NCI-H2196 (cell line): ENCODE results near the gene ECI2.
A peak's percentile ranks its signal among the peaks of the same experiment; 100 is the strongest.

Source experiments
- DNase-seq: peaks from one replicate; lab custom pipeline; 2025; ENCODE audit not compliant: unreplicated experiment; lab: John Stamatoyannopoulos, UW

ECI2 gene

GRCh38 chr6:4134841-4135664, at the start of gene ECI2:
Gene ECI2 (minus strand): TSS chr6:4135575. CDS start chr6:4135560, 15 bp downstream.
- DNase-seq: peak; percentile 56

GRCh38 chr6:4180652-4181255, 45.4 kb upstream of the ECI2 start:
- no peak for DNase-seq

DNA sequence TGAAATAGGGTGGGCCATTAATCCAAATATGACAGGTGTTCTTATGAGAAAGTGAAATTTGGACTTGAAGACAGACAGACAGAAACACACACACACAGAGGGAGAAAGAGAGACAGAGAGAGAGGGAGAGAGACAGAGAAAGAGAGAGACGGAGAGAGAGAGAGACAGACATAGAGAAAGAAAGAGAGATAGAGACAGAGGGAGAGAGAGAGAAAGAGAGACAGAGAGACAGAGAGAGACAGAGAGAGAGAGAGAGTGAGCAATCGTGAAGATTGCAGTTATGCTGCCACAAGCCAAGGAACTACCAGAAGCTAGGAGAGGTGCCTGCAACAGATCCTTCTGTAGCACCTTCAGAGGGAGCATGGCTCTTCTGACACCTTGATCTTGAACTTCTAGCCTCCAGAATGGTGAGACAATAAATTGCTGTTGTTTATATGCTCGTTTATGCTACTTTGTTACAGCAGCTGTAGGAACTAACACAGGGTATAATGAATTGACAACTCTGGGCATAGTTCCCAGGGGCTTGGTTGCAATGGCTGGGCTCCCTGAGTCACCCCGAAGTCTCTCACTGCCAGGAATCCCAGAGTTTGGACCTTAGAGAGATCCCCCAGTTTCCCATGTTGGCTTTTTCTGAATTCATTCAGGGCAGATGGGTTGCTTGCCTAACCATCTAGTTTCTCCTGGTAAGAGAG, 44.7 kb upstream of the ECI2 start:
- no peak for DNase-seq

DNA sequence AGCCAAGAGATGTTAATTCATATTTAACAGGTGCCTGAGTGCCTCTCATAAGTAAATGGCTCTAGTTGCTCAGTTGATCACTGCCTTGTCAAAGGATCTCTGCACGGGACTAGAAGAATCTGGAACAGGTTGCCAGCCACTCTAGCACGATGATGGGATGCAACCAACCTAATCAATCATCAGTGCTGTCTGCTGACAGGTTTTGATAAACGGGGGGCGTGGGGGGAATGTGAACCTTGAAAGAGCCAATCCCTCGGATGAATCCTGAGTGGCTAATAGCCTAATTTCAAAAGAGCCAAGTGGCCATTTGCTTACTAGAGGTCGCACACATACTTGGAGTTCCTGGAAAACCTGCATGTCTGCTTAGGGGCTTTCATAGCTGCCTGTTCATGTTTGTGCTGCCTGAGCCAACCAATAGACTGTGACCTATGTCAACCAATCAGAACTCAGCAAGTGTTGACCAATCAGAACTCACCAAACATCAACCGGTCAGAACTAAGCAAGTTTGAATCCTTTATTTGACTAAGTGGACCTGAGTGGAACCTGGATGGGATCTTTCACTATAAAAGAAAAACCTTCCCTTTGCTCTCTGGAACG, 43.5 kb upstream of the ECI2 start:
- no peak for DNase-seq

GRCh38 chr6:4176907-4177306, 41.5 kb upstream of the ECI2 start:
- DNase-seq: no peak

GRCh38 chr6:4174042-4174441, 38.7 kb upstream of the ECI2 start:
- DNase-seq: no peak

DNA sequence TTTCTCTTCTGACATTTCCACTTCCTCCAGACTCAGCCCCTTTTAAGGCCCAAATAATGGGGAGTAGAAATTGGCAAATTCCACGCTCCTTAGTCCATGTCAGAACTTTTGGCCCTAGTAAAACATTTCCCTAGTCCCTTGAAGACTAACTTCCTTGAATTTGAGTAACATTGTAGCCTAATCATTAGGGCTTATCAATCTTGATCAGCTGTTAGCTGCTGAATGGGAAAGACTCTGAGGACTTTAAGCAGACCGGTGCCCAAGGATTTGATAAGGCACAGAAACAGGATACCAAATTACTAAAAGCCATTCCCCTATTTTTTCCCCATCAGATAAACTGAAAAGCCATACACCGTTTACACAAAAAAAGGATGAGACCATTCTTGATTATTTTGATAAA, 37.0 kb upstream of the ECI2 start:
- DNase-seq: no peak

GRCh38 chr6:4170297-4170696, 34.9 kb upstream of the ECI2 start:
- no peak for DNase-seq

DNA sequence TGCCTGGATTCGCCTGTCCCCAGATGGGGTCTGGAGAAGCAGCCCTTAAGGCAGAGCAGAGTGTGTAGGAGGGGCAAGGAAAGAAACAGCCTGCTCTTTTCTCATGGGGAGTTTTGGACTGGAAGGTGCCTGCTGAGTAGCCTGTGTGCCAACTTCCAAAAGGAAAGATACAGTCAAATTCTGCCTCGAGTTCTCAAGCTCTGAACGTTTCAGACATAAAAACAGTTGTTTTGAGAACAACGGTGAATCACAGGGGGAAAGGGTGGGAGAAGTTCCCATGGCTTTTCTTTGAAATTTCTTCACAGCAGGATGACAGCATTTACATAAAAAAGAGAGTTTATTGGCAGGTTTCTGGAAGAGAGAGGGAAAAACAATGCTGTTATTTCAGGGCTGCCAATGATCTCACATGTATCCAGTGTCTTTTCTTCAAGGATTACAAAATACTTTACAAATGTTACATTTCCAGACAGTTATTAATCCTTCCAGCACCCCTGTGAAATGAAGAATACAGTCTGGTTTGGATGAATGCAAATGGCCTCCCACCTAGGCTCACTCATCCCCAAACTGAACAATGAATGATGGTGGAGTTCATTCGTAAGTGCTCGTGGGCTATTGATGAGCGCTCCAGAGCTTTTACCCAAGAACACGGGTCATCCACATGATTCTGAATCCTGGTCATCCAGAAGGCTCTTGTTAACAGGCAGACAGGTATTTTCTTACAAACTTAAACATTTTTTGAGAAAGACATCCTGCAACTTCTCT, 33.8 kb upstream of the ECI2 start:
- no peak for DNase-seq

DNA sequence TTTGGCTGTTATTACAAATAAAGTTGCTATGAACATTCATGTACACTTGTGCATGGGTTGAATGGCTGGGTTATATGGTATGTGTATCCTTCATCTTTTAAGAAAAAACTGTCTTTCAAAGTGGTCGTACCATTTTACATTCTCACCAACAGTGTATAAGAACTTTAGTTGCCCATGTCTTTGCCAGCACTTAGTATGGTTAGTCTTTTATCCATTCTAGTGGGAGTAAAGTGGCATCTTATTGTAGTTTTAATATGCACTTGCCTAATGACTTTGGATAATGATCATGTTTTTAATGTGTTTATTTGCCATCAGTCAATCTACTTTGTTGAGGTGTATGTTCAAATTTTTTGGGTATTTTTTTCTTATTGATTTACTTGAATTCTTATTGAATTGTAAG, 32.5 kb upstream of the ECI2 start:
- DNase-seq: no peak

DNA sequence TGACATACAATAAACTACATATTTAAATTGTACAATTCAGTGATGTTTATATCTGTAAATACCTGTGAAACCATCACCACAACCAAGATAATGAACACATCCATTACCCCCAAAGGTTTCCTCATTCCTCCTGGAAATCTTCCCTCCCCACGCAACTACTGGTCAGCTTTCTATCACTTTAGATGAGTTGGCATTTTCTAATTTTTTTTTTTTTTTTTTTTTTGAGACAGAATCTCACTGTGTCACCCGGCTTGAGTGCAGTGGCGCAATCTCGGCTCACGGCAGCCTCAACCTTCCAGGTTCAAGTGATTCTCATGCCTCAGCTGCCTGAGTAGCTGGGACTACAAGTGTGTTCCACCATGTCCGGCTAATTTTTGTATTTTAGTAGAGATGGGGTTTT, 31.7 kb upstream of the ECI2 start:
- DNase-seq: no peak

- DNase-seq: no peak
These were observed 29.1 kb upstream of the ECI2 start for GRCh38 chr6:4164456-4164855.

GRCh38 chr6:4164117-4164442, 28.7 kb upstream of the ECI2 start:
- no peak for DNase-seq

DNA sequence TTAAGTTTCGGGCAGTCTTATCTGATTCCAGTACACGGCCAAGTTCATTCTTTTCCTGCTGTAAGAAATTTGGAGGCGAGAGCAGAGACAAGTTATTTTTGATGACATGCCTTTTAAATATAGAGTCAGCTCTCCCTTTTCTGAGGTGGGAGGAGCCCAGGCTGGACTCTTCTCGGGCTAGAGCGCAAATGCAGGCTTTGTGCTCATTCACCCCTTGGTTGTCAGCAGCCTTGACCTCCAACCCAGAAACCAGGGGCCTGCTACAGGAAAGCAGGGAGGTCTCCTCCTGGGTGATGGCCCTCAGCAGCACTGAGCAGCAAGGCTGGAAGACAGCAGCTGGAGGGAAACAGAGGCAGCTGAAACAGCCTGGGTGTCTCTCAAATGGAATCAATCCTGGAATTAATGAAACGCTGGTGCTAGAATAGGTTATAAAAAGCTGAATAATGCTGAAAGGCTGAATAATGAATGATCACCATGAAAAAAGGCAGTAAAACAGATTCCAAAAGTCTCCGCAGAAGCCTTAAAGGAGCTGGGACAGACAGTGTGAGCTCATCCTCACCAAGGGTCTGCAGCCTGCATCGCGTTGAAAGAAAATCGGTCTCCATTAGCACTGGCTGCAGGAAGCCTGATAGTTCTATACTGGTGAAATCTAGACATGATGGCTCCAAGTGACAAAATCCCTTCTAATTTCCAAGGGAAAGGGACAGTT, 28.2 kb upstream of the ECI2 start:
- no peak for DNase-seq

GRCh38 chr6:4162370-4162769, 27.0 kb upstream of the ECI2 start:
- DNase-seq: no peak

DNA sequence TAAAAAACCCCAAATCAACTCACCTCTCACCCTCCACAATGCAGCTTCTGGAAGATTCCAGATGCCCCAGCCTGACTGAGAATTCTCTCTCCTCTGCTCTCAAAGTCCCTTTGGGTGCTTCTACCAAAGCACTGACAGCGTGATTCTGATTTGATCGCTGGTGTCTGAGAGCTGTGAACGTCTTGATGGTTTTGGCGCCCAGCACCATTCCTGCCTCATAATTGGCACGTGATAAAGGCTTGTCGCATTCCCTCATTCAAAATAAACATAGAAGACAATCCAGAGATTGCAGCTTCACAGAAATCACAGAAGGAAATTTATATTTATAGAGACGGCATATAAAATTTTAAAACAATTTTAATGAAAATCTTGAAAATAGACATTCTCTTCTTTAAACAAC, 24.1 kb upstream of the ECI2 start:
- no peak for DNase-seq

GRCh38 chr6:4157506-4157905, 22.1 kb upstream of the ECI2 start:
- DNase-seq: no peak

GRCh38 chr6:4155848-4156466, 20.6 kb upstream of the ECI2 start:
- DNase-seq: peak; percentile 76

- no peak for DNase-seq
These were observed 18.2 kb upstream of the ECI2 start for GRCh38 chr6:4153514-4153985.

GRCh38 chr6:4145083-4145482, 9.7 kb upstream of the ECI2 start:
- DNase-seq: no peak
